NOMO-1 treated with dmso at 0.1 percent for 144 hours (cell line): Measurements from ENCODE around the gene ATRIP.

ENCODE experiments used
- DNase-seq: peaks from one replicate; lab custom pipeline; 2025; ENCODE audit not compliant: unreplicated experiment; lab: John Stamatoyannopoulos, UW

Gene ATRIP

DNA sequence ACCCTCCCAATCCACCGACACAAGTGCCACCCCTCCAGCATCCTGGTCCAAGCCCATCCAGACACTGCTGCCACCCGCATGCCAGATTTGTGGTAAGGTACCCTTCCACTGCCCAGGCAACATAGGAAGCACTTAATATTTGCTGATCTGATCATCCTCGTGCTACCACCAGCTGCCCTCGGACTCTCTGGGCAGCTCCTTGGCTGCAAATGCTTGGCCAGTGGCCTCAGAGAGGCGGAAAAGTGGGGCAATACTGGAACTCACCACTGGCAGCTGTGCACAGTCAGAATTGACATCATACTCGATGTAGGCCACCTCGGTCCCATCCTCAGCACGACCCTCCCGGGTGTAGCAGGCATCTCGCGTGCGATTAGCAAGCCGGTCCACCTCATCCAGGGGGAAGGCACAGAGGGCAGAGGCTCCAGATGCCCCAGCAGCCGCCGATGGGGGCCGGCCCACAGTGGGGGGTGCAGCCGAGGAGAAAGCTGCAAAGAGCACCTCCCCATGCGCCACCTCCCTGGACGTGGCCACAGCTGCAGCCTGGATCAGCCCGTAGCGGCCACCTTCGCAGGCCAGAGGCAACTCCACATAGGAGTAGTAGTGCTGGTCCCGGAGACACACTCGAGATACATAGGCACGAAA, 23.2 kb upstream of the ATRIP start:
- DNase-seq: no peak

DNA sequence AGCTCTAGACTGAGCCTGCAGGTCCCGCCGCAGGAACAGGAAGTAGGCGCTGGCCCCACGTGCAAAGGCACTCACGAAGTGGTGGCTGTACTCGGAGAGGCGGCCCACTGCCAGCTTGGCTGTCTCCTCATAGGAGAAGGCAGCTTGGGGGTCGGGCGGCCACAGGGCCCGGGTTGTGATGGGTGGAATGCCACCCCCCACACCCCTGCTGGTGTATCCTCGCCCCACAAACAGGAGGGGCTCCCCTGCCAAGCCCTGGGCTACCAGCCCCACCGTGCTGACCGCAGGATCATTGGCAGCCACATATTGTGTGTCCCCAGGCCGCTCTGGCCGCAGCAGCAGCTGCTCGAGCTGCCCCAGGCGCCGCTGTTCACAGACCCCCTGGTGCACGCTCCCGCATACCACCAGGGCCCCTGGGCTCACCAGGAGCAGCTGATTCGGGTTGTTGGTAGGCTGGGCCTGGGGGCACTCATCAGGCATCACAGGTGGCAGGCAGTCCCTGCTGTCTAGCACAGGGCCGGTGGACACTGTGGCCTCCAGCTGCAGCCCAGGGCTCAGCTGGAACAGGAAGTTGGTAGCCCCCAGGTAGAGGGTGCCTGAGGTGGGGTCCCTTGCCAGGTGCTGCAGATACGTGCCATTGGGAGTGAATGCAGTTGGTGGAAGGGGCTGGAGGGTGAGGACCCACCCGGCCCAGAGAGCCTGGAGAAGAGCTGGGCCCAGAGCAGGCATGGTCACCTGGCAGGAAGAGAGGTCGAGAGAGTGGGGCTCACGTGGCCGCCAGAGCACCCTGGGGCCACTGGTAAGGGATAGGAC, 22.4 kb upstream of the ATRIP start:
- DNase-seq: no peak

- DNase-seq: no peak
Measured at GRCh38 chr3:48425281-48425812, 21.2 kb upstream of the ATRIP start.

GRCh38 chr3:48426401-48426909, 20.1 kb upstream of the ATRIP start:
- no peak for DNase-seq

DNA sequence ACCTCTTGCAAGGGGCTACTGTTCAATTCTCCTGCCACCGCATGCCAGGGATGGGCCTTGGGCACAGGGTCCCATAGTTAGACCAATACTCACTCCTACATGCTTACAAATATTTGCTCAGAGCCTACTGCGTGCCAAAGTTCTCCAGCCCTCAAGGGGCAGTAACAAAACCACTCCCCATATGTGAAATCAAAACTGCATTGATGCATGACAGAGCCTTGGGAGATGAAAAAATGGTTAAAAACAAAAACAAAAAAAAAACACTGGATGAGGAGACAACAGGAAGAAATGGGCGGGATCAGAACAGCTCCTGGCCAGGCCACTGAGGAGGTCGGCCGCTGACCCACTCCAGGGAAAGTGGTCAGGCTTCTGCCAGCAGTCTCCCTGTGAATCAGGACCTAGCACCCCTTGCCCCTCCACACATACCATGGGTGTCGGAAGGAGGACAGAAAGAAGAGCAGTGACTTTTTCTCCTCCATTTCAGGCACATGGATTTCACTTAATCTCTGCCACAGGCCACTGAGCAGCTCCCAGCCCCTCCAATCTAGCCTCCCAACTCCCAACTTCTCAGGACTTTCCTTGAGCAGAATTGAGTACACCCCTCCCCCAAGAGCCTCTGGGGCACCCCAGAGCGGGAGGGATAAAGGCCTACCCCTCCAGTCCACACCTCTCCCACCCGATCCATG, 19.4 kb upstream of the ATRIP start:
- no peak for DNase-seq

- DNase-seq: no peak
Measured at GRCh38 chr3:48427630-48427962, 18.9 kb upstream of the ATRIP start.

DNA sequence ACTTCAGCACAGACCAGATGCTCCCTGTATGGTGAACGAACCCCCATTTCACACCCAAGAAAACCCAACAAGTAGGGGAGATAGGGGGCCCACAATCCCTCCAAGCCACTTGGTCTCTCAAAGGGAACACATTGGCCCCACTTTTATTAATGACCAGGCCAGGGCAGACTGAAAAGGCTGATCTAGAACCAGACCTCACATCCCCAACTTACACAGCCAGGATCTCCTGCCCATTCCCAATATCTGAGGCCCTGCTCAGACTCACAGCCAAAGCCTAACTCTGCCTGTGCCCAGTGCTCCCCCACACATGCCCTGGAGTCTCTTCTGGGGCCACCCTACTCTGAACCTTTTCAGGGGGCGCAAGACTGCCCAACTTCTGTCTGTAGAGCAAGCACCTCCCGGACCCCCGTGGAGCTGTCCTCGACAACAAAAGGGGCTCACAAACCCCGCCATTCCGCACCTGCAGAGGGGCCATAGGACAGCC, 18.4 kb upstream of the ATRIP start:
- DNase-seq: no peak

DNA sequence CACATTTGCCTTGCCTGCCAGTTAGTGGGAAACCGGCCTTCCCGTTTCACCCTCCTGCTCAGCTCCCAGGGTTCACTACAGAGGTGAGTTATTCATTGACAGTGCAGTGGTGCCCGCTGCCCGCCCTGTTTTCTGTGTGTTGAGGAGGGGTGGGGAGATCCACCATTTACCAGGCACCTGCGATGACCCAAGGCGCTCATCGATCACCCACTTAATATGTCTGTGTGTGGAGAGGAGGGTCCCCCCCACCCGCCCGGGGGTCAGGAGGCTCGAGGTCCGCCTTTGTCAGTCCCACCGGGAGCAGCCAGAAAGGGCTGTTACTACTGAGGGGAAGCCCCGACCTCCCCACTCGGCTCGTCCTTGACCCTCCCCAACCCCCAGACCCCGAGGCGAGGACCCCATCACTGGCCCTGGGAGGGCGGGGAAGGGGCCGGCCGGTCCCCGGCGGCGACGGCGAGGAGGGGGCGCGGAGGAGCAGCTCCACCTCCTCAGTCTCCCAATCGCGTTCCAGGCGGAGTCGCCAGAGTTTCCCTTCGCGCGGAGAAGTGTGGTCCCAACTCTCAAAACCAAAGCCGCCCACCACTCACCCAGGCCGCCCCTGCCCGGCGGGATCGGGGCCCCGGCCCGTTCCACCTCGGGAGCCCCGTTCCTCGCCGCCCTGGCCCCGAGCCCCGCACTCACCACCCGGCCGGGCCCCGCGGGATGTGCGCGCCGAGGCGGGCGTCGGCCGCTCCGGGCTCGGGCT, 17.8 kb upstream of the ATRIP start:
- no peak for DNase-seq

DNA sequence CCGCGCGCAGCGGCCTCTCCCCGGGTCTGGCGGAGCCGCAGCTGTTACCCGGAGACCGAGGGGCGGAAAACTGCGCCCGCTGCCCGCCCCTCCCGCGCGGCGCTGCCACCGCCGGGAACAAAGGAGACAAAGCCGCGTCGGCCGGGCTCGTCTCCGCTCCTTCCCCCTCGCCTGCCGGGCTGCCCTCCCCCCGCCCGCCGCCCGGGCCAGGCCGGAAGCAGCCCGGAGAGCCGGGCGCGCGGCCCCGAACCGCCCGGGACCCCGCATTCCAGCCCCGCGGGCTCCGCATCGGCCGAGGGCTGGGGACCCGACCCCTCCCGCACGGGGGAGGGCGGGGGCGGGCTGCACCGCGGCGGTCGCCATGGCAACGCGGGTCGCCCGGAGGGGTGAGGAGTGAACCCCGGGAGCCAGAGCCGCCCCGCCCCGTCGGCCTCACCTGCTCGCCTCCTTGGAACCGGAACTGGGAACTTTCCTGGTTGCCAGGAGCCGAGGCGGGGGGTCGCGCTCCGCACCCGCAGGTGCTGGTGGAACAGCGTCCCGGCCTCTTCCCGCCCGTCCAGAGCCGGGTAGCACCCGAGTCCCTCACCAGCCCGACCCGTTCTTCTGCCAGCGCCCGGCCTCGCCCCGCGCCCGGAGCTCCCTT, 17.1 kb upstream of the ATRIP start:
- DNase-seq: no peak

- DNase-seq: no peak
Measured at GRCh38 chr3:48429960-48430707, 16.4 kb upstream of the ATRIP start, which contains the start of gene PLXNB1. TSS of gene PLXNB1 (minus strand) at chr3:48430086. CDS start at chr3:48424611, 5,475 bp downstream.

GRCh38 chr3:48430708-48431101, 15.8 kb upstream of the ATRIP start:
- DNase-seq: no peak

GRCh38 chr3:48431224-48432029, 15.1 kb upstream of the ATRIP start:
- no peak for DNase-seq

DNA sequence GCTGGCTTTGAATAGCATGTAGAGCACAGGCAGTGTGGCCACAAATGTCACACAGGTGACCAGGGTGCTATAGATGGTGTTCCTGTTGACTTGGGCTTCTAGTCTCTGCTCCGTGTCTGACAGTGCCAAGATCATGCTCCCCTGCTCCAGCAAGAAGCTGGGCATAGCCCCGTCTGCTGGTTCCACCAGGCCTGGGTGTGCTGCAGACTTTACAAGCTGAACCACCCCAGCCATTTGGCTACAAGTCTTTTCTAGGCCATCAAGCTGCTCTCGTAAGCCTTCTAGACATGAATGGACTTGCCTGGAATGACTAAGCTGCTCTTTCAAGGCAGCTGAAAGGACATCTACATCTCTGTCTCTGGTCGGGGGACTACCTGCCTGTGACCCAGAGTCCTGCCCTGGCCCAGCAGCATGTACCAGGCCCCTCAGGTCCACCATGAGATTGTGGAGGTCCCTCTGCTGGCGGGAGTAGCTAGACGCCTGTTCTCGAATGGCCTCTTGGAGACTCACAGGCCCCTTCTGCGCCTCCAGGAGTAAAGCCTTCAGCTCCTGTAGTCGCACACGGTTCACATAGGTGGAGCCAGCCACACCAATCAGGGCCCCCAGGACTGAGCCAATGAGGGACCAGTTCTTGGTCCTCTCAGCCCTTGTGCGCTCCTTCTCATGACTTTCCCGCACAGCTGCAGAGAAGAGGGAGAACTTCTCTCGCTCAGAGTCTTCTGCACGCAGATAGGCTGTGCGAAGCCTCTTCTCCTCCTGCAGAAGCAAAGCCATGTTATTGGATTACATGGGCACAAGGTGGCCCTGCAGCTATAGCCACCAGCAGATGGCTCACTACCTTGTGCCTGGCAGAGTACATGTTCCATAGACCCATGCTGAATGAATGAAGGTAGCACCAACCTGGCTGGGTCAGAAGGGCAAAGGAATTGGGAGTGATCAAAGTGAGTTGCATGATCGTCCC, 13.8 kb upstream of the ATRIP start:
- no peak for DNase-seq

DNA sequence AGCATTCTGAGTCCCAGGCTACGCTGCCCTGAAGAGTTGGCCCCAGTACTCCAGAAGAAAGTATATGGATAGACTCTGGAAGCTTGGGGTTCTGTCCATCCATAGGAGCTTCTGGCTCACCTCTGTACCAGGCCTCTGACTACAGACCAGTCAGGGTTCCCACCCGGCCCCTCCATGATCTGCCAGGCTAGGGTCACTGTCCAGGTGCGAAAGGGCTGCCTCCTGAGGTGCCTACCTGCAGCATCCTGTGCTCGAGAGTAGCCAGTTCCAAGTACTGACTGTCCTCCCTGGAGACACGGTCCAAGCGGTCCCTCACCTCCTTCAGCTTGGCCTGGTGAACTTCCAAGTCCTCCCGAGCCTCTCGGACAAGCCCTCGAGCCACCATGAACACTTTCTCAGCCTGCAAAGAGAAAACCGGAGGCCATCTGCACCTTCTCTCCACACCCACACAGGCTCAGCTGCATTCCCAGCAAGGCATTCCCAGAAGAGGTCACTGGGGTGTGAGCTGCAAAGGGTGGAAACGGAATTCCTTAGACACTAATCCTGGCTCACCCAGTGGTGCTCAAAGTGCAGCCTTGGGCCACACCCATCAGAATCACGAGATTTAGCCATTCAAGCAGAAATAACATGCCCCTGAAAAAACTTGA, 12.9 kb upstream of the ATRIP start:
- no peak for DNase-seq

- DNase-seq: no peak
Measured at GRCh38 chr3:48434591-48435222, 11.8 kb upstream of the ATRIP start.

DNA sequence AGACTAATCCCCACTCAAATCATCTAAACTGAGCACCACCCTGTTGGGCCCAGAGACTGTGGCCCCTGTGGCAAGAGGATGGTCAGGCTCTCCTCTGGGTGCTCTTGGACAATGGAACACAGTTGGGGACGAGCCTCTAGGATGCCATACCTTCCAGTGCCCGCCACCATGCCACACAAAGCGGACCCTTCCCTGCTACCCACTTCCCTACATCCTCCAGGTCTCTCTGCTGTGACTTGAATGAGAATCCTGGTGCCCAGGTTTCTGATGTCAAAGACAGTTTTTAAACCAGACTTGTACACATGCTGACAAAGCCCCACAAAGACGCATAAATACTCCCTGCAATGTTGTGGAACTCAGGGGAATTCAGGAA, 11.3 kb upstream of the ATRIP start:
- DNase-seq: no peak
